ENCODE data around the gene CDK2AP2.
"Not testable (repeated sequence)": the region's sequence is repeated elsewhere in the genome, so short reads cannot be mapped to it uniquely, and the experiment has no call there.

- TF ChIP-seq NFRKB (IDR thresholded peaks at IDR 0.05); TARDBP (IDR thresholded peaks at IDR 0.05); SUZ12 (IDR thresholded peaks at IDR 0.05); ZNF384 (IDR thresholded peaks at IDR 0.05); FOXM1 (IDR thresholded peaks at IDR 0.05; ENCODE audit: borderline replicate concordance); SP1 (IDR thresholded peaks at IDR 0.05); BHLHE40 (IDR thresholded peaks at IDR 0.05; ENCODE audit: borderline replicate concordance); FOXA1 (IDR thresholded peaks at IDR 0.05); CTBP1 (IDR thresholded peaks at IDR 0.05; ENCODE audit: borderline replicate concordance); FOXK2 (IDR thresholded peaks at IDR 0.05); L3MBTL2 (conservative IDR thresholded peaks at IDR 0.05); LEF1 (IDR thresholded peaks at IDR 0.05; ENCODE audit: borderline replicate concordance): not testable (repeated sequence)
Observed at GRCh38 chr11:67465530-67465929, 42.4 kb downstream of the CDK2AP2 start.

Measured in HEK293T (cell line).